ENCODE data around the gene FAM163A.

Gene FAM163A

GRCh38 chr1:179753061-179753460 lies 10.0 kb downstream of the FAM163A start:
- H3K9ac ChIP-seq (ENCODE audit: low read depth, low read length), result no peak overlapping the region
- H3K4me1 ChIP-seq (ENCODE audit: insufficient read depth, low read length), result no peaks in the 10 kb centered on the region
- TF ChIP-seq CTCF (IDR thresholded peaks at IDR 0.05; ENCODE audit: borderline replicate concordance, extremely low read depth, low read length, poor library complexity, severe bottlenecking) (no peak), EZH2 (IDR thresholded peaks at IDR 0.05; ENCODE audit: borderline replicate concordance, low read depth, low read length, severe bottlenecking) (no peak)
- H3K4me2 ChIP-seq (ENCODE audit: insufficient read depth, low read length), result no peak overlapping the region
- no peak overlapping the region for H3K27ac ChIP-seq (ENCODE audit: low read length)
- H3K9me3 ChIP-seq (ENCODE audit: insufficient read depth, low read length, severe bottlenecking), result no peaks in the 10 kb centered on the region
- no peaks in the 10 kb centered on the region for H3K27me3 ChIP-seq (ENCODE audit: insufficient read depth, low read length, poor library complexity)
- H3K4me3 ChIP-seq (ENCODE audit: low read depth in 1 of 2, low read length in 2 of 2), result no peak overlapping the region
- DNase-seq (no peak), ATAC-seq (ENCODE audit: insufficient read depth, low read depth) (no peak)
- H3K36me3 ChIP-seq (ENCODE audit: insufficient read depth, low read length), result no peaks in the 10 kb centered on the region
- H2AFZ ChIP-seq (ENCODE audit: low read depth, low read length), result no peak overlapping the region
- H3K79me2 ChIP-seq (ENCODE audit: insufficient read depth, low read length), result no peaks in the 10 kb centered on the region
- no peaks in the 10 kb centered on the region for H4K20me1 ChIP-seq (ENCODE audit: insufficient read depth, low read length)

- H3K4me1 ChIP-seq (ENCODE audit: insufficient read depth, low read length), result no peaks in the 10 kb centered on the region
- H2AFZ ChIP-seq (ENCODE audit: low read depth, low read length), result no peak overlapping the region
- H3K9me3 ChIP-seq (ENCODE audit: insufficient read depth, low read length, severe bottlenecking), result no peaks in the 10 kb centered on the region
- no peak overlapping the region for H3K27ac ChIP-seq (ENCODE audit: low read length)
- no peak for TF ChIP-seq EZH2 (IDR thresholded peaks at IDR 0.05; ENCODE audit: borderline replicate concordance, low read depth, low read length, severe bottlenecking)
- TF ChIP-seq CTCF (IDR thresholded peaks at IDR 0.05; ENCODE audit: borderline replicate concordance, extremely low read depth, low read length, poor library complexity, severe bottlenecking), result no peak
- no peaks in the 10 kb centered on the region for H3K27me3 ChIP-seq (ENCODE audit: insufficient read depth, low read length, poor library complexity)
- no peak for DNase-seq
- H3K79me2 ChIP-seq (ENCODE audit: insufficient read depth, low read length), result no peaks in the 10 kb centered on the region
- H3K9ac ChIP-seq (ENCODE audit: low read depth, low read length), result no peak overlapping the region
- H3K4me3 ChIP-seq (ENCODE audit: low read depth in 1 of 2, low read length in 2 of 2), result no peak overlapping the region
- no peaks in the 10 kb centered on the region for H3K36me3 ChIP-seq (ENCODE audit: insufficient read depth, low read length)
- ATAC-seq (ENCODE audit: insufficient read depth, low read depth), result no peak
- H3K4me2 ChIP-seq (ENCODE audit: insufficient read depth, low read length), result no peak overlapping the region
- no peaks in the 10 kb centered on the region for H4K20me1 ChIP-seq (ENCODE audit: insufficient read depth, low read length)
Measured at GRCh38 chr1:179754041-179754624, 11.0 kb downstream of the FAM163A start.

GRCh38 chr1:179757933-179758332 lies 14.8 kb downstream of the FAM163A start:
- Histone ChIP-seq H3K4me3 (ENCODE audit: low read depth in 1 of 2, low read length in 2 of 2) (no peak overlapping the region), H3K27me3 (ENCODE audit: insufficient read depth, low read length, poor library complexity) (peaks cover 4% of the 10 kb centered on the region), H2AFZ (ENCODE audit: low read depth, low read length) (no peak overlapping the region), H3K79me2 (ENCODE audit: insufficient read depth, low read length) (no peaks in the 10 kb centered on the region), H4K20me1 (ENCODE audit: insufficient read depth, low read length) (no peaks in the 10 kb centered on the region), H3K36me3 (ENCODE audit: insufficient read depth, low read length) (no peaks in the 10 kb centered on the region), H3K4me1 (ENCODE audit: insufficient read depth, low read length) (no peaks in the 10 kb centered on the region), H3K9me3 (ENCODE audit: insufficient read depth, low read length, severe bottlenecking) (no peaks in the 10 kb centered on the region), H3K27ac (ENCODE audit: low read length) (no peak overlapping the region), H3K4me2 (ENCODE audit: insufficient read depth, low read length) (no peak overlapping the region), H3K9ac (ENCODE audit: low read depth, low read length) (no peak overlapping the region)
- ATAC-seq (ENCODE audit: insufficient read depth, low read depth), result no peak
- no peak for DNase-seq
- TF ChIP-seq CTCF (IDR thresholded peaks at IDR 0.05; ENCODE audit: borderline replicate concordance, extremely low read depth, low read length, poor library complexity, severe bottlenecking) (no peak), EZH2 (IDR thresholded peaks at IDR 0.05; ENCODE audit: borderline replicate concordance, low read depth, low read length, severe bottlenecking) (no peak)

All from DND-41 (cell line).